Cardiac fibroblast (primary cell): ENCODE data around the gene EEF2.
"Not testable (repeated sequence)": the region's sequence is repeated elsewhere in the genome, so short reads cannot be mapped to it uniquely, and the experiment has no call there.

Experiments
- DNase-seq, 2 donors: peaks; one replicate each; pipeline versions ENCODE4 v3.0.0 to v3.0.0-alpha.2; 2010; ENCODE audit warnings: low read depth in 2 of 2
- H3K4me3 ChIP-seq, 2 donors: replicated peaks in 1 of 2; 1 replicate in 1 of 2; 2 replicates in 1 of 2; pipeline ENCODE4 v1.5.1; 2011; ENCODE audit warnings: low read depth in 2 of 2, low read length in 2 of 2, mild to moderate bottlenecking in 2 of 2, moderate library complexity in 1 of 2
- TF ChIP-seq, protein P1 (sequence below): IDR thresholded peaks from one replicate; pipeline ENCODE4 v1.5.1; 2011; ENCODE audit warnings: low read depth, mild to moderate bottlenecking, low read length, inconsistent platforms

The EEF2 gene

GRCh38 chr19:3970808-3971598, 14.3 kb downstream of the EEF2 start, which contains the start of gene DAPK3:
TSS of gene DAPK3 (minus strand) at chr19:3971099. CDS start at chr19:3969735, 1,364 bp downstream.
- TF ChIP-seq, protein P1, sequence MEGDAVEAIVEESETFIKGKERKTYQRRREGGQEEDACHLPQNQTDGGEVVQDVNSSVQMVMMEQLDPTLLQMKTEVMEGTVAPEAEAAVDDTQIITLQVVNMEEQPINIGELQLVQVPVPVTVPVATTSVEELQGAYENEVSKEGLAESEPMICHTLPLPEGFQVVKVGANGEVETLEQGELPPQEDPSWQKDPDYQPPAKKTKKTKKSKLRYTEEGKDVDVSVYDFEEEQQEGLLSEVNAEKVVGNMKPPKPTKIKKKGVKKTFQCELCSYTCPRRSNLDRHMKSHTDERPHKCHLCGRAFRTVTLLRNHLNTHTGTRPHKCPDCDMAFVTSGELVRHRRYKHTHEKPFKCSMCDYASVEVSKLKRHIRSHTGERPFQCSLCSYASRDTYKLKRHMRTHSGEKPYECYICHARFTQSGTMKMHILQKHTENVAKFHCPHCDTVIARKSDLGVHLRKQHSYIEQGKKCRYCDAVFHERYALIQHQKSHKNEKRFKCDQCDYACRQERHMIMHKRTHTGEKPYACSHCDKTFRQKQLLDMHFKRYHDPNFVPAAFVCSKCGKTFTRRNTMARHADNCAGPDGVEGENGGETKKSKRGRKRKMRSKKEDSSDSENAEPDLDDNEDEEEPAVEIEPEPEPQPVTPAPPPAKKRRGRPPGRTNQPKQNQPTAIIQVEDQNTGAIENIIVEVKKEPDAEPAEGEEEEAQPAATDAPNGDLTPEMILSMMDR = no peak
- H3K4me3 ChIP-seq = peak within 1 kb of the TSS; percentile 87 to 99
- peak; percentile 98 for DNase-seq

DNA sequence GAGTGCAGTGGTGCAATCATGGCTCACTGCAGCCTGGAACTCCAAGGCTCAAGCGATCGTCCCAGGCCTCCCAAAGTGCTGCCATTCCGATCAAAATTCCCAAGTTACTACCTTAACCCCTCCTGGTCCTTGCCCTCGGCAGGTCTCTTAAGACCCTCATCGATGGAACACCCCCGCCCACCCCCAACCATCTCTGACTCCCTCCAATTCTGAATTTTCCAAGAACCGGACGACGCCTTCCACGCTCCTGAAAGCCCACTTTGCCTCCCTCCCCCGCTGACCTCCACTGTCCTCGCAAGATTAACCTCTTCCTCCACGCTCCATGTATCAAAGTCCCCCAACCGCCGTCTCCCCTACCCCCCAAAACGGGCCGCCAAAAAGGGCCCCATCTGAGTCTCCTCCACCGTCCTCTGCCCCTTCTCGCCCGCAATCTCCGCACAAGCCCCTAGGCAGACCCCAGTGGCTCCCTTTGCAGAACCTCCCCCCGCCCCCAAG, 14.9 kb downstream of the EEF2 start:
- DNase-seq = no peak
- TF ChIP-seq, protein P1 = no peak
- H3K4me3 ChIP-seq = peak overlapping the region; percentile 87 to 99

GRCh38 chr19:3969435-3970312, 15.6 kb downstream of the EEF2 start:
- DNase-seq = peak; percentile 79 to 92
- TF ChIP-seq, protein P1 = peak; percentile 40
- H3K4me3 ChIP-seq = peak overlapping the region; percentile 87 to 99

DNA sequence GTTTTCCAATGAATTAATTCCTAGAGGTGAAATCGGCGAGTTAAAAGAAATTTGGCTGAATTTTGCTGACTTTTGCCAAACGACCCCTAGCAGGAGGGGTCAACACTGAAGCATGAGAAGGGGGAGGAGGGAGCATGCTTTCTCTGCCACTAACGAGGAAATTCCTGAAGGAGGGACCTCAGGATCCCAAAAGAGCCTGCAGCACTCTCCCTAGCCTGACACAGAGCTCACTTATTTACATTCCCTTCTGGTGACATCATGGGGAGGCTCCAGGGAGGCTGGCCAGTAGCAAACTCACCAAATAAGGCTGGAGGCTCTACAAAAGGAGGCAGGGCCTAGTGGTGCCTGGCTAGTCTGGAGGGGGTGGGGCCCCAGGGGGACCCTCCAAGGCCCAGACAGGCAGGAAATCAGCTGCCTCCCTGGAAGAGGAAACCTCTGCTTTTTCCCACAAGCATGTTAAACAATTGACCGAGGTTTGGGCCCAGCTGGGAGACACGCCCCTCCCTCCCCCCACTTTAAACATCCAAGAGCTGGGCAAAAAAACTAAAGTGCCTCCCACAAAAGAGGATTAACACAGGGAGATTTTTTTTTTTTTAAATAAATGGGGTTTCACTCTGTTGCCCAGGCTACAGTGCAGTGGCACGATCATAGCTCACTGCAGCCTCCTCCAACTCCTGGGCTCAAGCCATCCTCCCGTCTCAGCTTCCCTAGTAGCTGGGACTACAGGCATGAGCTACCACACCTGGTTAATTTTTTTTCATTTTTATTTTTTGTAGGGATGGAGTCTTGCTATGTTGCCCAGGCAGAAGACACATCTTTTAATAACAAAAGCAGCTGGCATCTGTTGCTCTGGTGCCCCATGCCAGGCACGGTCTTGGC, 16.5 kb downstream of the EEF2 start:
- peak; percentile 99 to 100 for DNase-seq
- TF ChIP-seq, protein P1 = no peak
- peak overlapping the region; percentile 87 to 99 for H3K4me3 ChIP-seq

GRCh38 chr19:3967983-3968382, 17.3 kb downstream of the EEF2 start:
- DNase-seq, H3K4me3 ChIP-seq: not testable (repeated sequence)

GRCh38 chr19:3966051-3967017, 18.9 kb downstream of the EEF2 start:
- H3K4me3 ChIP-seq = no peak overlapping the region
- no peak for DNase-seq
- TF ChIP-seq, protein P1 = no peak
